Tibial artery (tissue), 4 donors: ENCODE measurements around the gene PEG3.
A peak's percentile ranks its signal among the peaks of the same experiment; 100 is the strongest.

Experiments used
- DNase-seq, 2 donors: peaks; one replicate each; pipeline ENCODE4 v3.0.0-alpha.2; 2019
- H3K27ac ChIP-seq, 2 donors: fragments of 200-600 bp; sonication (generic) in 1 of 2; 1 replicate in 1 of 2; 2 replicates in 1 of 2; pipeline ENCODE4 v1.5.1; 2018 to 2019; ENCODE audit warnings: mild to moderate bottlenecking in 1 of 2
- H3K27me3 ChIP-seq, 2 donors: fragments of 200-600 bp; sonication (generic) in 1 of 2; one replicate each; pipeline versions ENCODE4 v1.5.1 to v1.6.0; 2016 to 2019
- H3K36me3 ChIP-seq, 3 donors: fragments of 200-600 bp; sonication (generic) in 2 of 3; one replicate each; pipeline ENCODE4 v1.5.1; 2016 to 2019; ENCODE audit warnings: mild to moderate bottlenecking in 2 of 3
- H3K4me1 ChIP-seq, 4 donors: fragments of 200-600 bp; sonication (generic) in 2 of 4; 1 replicate in 3 of 4; 2 replicates in 1 of 4; pipeline ENCODE4 v1.5.1; 2016 to 2019
- H3K4me3 ChIP-seq, 2 donors: fragments of 200-600 bp; sonication (generic) in 1 of 2; 1 replicate in 1 of 2; 2 replicates in 1 of 2; pipeline ENCODE4 v1.5.1; 2018 to 2019; ENCODE audit warnings: mild to moderate bottlenecking in 2 of 2
- H3K9me3 ChIP-seq, 3 donors: fragments of 200-600 bp; sonication (generic) in 1 of 3; one replicate each; pipeline ENCODE4 v1.5.1; 2016 to 2019
- CTCF ChIP-seq, 2 experiments: fragments of 200-600 bp in 1 of 2; fragments of 450-650 bp in 1 of 2; IDR thresholded peaks; one replicate each; pipeline ENCODE4 v1.5.1; 2017 to 2019; ENCODE audit warnings: antibody characterized with exemption in 2 of 2, mild to moderate bottlenecking in 1 of 2, moderate library complexity in 1 of 2
- intact Hi-C: fragments of 100-400 bp; cut with DNase I; formaldehyde crosslinking; loops from one replicate; pipeline ENCODE4 v1.15.0; 2023; ENCODE audit warnings: low total_unique reads

Gene PEG3

DNA sequence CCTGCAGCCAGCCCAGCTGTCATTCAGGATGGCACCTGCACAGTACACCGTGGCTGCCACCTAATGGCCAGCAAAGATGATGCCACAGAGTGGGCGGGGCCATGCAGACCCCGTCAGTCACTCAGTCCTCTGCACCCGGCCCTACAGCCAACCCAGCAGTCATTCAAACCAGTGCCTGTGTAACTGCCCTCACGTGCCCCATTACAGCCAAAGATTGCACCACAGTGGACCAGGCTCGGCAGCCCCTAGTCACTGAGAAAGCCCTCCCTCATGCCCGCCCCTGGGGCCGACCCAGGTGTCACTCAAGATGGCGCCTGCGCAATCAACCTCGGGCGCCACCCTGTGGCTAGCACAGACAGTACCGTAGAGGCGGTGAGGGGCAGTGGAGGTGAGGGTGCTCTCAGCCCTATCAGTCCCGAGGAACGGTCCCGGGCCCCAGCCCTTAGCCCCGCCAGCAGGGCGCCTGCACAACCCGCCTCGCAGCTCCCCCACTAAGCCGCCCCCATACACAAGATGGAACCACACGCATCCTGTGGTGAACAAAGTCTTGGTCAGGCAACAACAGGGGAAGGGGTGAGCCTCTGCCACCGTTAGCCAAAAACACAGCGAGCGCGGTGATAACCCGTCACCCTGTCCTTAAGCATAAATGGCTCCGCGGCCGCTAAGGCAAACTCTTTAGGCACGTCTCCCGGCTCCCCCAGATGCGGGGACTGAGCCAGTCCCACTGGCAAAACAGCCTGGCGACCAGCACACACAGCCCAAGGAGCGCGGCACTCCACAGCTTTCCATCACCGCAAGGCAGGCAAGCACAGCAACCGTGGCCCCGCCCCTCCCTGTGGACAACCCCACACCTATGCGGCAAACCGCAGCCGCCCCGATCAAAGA lies 2.3 kb downstream of the PEG3 start:
- TF ChIP-seq CTCF (IDR thresholded peaks at IDR 0.05): peak; percentile 46 to 51
- Histone ChIP-seq H3K27me3 (no peaks in the 10 kb centered on the region), H3K27ac (peak overlapping the region; percentile 85 to 88), H3K9me3 (no peaks in the 10 kb centered on the region), H3K4me1 (peaks cover 0 to 10% (median 0%) of the 10 kb centered on the region in 4 donors), H3K36me3 (peaks cover 0 to 3% (median 0%) of the 10 kb centered on the region in 3 donors), H3K4me3 (peak overlapping the region; percentile 52 to 60)
- intact Hi-C loops: no loop called here
- peak; percentile 80 to 89 for DNase-seq

GRCh38 chr19:56837492-56838023 lies 3.0 kb downstream of the PEG3 start:
- peaks cover 0 to 10% (median 0%) of the 10 kb centered on the region in 3 donors for H3K36me3 ChIP-seq
- intact Hi-C loops: no loop called here
- H3K4me1 ChIP-seq: peaks cover 0 to 10% (median 0%) of the 10 kb centered on the region in 4 donors
- H3K27me3 ChIP-seq: no peaks in the 10 kb centered on the region
- H3K9me3 ChIP-seq: no peaks in the 10 kb centered on the region
- H3K27ac ChIP-seq: peak overlapping the region; percentile 85 to 88
- peak overlapping the region; percentile 52 to 60 for H3K4me3 ChIP-seq
- TF ChIP-seq CTCF (IDR thresholded peaks at IDR 0.05): peak; percentile 57 to 63
- peak; percentile 71 to 90 for DNase-seq

DNA sequence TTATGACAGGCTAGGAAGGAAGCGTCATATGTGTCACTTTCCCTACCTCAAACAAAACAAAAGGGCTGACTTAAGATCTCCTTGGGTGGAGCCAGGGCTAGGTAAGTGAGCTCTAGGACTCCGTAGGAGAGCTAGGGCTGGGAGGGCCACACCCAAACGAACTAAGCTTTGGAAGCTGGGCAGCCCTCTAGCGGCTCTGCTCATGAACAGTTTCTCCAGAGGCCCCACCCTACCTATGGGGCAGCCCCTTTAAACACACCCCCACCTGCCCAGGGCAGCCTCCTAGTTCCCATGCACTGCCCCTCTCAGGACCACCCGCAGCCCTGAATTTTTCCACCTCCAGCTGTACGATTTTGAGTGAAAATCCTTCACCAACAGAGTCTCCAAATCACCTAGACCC lies 3.5 kb downstream of the PEG3 start:
- H3K4me1 ChIP-seq: peaks cover 0 to 10% (median 0%) of the 10 kb centered on the region in 4 donors
- H3K27me3 ChIP-seq: no peaks in the 10 kb centered on the region
- H3K9me3 ChIP-seq: no peaks in the 10 kb centered on the region
- no peak for DNase-seq
- TF ChIP-seq CTCF (IDR thresholded peaks at IDR 0.05): no peak
- peaks cover 0 to 10% (median 0%) of the 10 kb centered on the region in 3 donors for H3K36me3 ChIP-seq
- peak overlapping the region; percentile 85 to 88 for H3K27ac ChIP-seq
- H3K4me3 ChIP-seq: peak overlapping the region; percentile 52 to 60
- intact Hi-C loops: no loop called here

- peaks cover 0 to 10% (median 2%) of the 10 kb centered on the region in 4 donors for H3K4me1 ChIP-seq
- H3K27ac ChIP-seq: no peak overlapping the region
- no peak overlapping the region for H3K4me3 ChIP-seq
- intact Hi-C loops: no loop called here
- no peaks in the 10 kb centered on the region for H3K27me3 ChIP-seq
- no peaks in the 10 kb centered on the region for H3K9me3 ChIP-seq
- no peak for TF ChIP-seq CTCF (IDR thresholded peaks at IDR 0.05)
- no peak for DNase-seq
- peaks cover 0 to 10% (median 0%) of the 10 kb centered on the region in 3 donors for H3K36me3 ChIP-seq
Observed at GRCh38 chr19:56836059-56836458, 4.5 kb downstream of the PEG3 start.

DNA sequence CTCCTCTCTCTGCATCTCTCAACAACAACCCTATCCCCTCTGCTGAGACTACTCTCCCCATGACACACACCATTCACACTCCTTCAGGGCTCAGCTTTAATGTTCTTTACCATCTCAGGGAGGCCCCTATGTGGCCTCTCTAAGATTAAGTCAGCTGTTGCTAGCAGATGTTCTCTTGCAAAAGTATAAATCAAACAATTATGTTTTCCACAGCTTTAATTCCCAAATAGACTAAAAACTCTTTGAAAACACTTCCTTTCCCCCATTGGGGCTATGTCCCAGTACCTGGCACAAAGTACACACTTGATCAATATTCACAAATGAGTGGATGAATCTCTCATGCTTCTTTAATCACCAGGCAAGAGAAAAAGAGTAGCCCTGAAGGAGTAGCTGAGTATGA lies 5.1 kb downstream of the PEG3 start:
- H3K4me3 ChIP-seq: no peak overlapping the region
- intact Hi-C loops: no loop called here

More for the DNA sequence above, 5.1 kb downstream of the PEG3 start:
- Histone ChIP-seq H3K27me3 (no peaks in the 10 kb centered on the region), H3K27ac (no peak overlapping the region), H3K36me3 (peaks cover 0 to 10% (median 0%) of the 10 kb centered on the region in 3 donors), H3K9me3 (no peaks in the 10 kb centered on the region), H3K4me1 (peaks cover 0 to 10% (median 2%) of the 10 kb centered on the region in 4 donors)
- no peak for TF ChIP-seq CTCF (IDR thresholded peaks at IDR 0.05)
- no peak for DNase-seq
